ENCODE measurements around the gene BLOC1S5.

Gene BLOC1S5

DNA sequence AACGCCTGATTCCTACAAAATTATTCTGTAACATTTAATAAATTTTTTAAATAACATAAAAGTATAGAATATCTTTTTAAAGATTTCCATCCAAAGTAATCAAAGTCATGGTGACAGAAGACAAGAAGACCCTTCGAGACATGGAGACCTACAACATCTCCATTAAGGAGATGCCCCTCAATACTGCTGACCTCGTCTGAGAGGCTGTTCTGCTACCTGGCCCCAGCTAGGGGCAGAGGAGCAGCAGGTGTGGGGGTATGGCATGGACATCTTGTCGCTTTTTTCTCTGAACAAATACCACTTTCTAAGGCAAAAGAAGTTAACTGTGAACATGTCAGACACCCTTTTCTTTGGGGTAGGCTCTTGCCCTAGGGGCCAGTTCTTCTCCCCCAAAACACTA, 44.1 kb downstream of the BLOC1S5 start:
- TF ChIP-seq TAF1 (IDR thresholded peaks at IDR 0.05; ENCODE audit: borderline replicate concordance, insufficient read depth, low read length), result no peak
- no peak for TF ChIP-seq FOXP2 (optimal IDR thresholded peaks at IDR 0.05; ENCODE audit: borderline replicate concordance, extremely low read depth, extremely low read length, insufficient read depth)
- TF ChIP-seq POLR2AphosphoS5 (IDR thresholded peaks at IDR 0.05; ENCODE audit: low read depth, low read length), result no peak
- TF ChIP-seq, protein P1, sequence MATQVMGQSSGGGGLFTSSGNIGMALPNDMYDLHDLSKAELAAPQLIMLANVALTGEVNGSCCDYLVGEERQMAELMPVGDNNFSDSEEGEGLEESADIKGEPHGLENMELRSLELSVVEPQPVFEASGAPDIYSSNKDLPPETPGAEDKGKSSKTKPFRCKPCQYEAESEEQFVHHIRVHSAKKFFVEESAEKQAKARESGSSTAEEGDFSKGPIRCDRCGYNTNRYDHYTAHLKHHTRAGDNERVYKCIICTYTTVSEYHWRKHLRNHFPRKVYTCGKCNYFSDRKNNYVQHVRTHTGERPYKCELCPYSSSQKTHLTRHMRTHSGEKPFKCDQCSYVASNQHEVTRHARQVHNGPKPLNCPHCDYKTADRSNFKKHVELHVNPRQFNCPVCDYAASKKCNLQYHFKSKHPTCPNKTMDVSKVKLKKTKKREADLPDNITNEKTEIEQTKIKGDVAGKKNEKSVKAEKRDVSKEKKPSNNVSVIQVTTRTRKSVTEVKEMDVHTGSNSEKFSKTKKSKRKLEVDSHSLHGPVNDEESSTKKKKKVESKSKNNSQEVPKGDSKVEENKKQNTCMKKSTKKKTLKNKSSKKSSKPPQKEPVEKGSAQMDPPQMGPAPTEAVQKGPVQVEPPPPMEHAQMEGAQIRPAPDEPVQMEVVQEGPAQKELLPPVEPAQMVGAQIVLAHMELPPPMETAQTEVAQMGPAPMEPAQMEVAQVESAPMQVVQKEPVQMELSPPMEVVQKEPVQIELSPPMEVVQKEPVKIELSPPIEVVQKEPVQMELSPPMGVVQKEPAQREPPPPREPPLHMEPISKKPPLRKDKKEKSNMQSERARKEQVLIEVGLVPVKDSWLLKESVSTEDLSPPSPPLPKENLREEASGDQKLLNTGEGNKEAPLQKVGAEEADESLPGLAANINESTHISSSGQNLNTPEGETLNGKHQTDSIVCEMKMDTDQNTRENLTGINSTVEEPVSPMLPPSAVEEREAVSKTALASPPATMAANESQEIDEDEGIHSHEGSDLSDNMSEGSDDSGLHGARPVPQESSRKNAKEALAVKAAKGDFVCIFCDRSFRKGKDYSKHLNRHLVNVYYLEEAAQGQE (IDR thresholded peaks at IDR 0.05; ENCODE audit: insufficient read depth in 1 of 2, low read depth in 2 of 2, low read length in 2 of 2), result no peak
- no peak for TF ChIP-seq SIN3A (IDR thresholded peaks at IDR 0.05; ENCODE audit: borderline replicate concordance, insufficient read depth, low read length)

DNA sequence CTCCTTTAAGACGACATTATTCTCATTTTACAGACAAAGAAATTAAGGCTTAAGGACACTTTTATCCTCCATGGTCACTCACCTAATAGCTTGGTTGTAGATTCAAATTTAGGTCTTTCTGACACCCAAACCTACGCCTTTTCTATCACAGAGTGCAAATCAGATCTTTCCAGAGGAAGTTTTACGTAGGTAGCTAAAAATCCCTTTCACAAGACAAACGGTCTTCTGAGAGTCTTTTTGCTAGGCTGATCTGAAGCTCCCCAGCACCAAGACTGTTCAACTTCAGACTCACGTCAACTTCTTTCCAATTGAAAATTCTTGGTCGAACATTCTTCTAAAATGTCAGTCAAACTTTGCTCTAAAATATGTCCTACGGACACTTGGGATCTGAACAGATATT, 46.5 kb downstream of the BLOC1S5 start:
- TF ChIP-seq FOXP2 (optimal IDR thresholded peaks at IDR 0.05; ENCODE audit: borderline replicate concordance, extremely low read depth, extremely low read length, insufficient read depth), result no peak
- TF ChIP-seq SIN3A (IDR thresholded peaks at IDR 0.05; ENCODE audit: borderline replicate concordance, insufficient read depth, low read length), result no peak
- TF ChIP-seq TAF1 (IDR thresholded peaks at IDR 0.05; ENCODE audit: borderline replicate concordance, insufficient read depth, low read length), result no peak
- no peak for TF ChIP-seq POLR2AphosphoS5 (IDR thresholded peaks at IDR 0.05; ENCODE audit: low read depth, low read length)
- TF ChIP-seq, protein P1 (IDR thresholded peaks at IDR 0.05; ENCODE audit: insufficient read depth in 1 of 2, low read depth in 2 of 2, low read length in 2 of 2), result no peak

DNA sequence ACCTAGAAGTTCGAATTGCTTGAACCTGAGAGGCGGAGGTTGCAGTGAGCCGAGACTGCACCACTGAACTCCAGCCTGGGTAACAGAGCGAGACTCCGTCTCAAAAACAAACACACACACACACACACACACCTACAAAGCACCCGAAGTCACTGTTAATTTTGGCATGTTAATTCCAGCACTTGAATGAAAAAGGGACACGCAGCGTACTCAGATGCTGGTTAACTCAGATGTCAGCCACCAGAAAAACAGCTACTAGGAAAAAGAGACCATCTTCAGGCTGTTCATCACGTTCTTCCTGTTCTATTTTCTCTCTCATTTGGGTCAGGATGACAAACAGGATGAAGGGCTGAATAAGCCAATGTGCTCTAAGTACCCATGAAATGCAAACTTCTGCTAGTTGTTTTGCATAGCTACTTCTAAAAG, 46.9 kb downstream of the BLOC1S5 start:
- no peak for TF ChIP-seq FOXP2 (optimal IDR thresholded peaks at IDR 0.05; ENCODE audit: borderline replicate concordance, extremely low read depth, extremely low read length, insufficient read depth)
- no peak for TF ChIP-seq POLR2AphosphoS5 (IDR thresholded peaks at IDR 0.05; ENCODE audit: low read depth, low read length)

DNA sequence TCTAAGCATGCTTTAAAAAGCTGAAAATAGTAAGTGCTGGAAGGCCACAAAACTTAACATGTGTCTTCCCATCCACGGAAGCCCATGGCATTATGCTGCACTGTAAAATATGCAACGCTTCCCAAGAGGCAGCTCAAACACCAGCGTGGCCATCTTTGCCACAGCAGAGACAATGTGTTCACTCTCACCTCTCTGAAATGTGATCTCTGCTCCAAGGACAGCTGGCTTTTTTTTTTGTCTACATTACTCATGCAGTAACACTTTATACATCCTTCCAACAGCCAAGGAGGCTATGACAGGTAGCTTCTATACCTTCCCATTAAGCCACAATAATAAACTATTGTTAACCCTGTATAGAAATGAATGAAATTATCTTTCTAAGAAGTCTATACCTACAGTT, 49.2 kb downstream of the BLOC1S5 start:
- TF ChIP-seq TAF1 (IDR thresholded peaks at IDR 0.05; ENCODE audit: borderline replicate concordance, insufficient read depth, low read length) (no peak), POLR2AphosphoS5 (IDR thresholded peaks at IDR 0.05; ENCODE audit: low read depth, low read length) (no peak), SIN3A (IDR thresholded peaks at IDR 0.05; ENCODE audit: borderline replicate concordance, insufficient read depth, low read length) (no peak), FOXP2 (optimal IDR thresholded peaks at IDR 0.05; ENCODE audit: borderline replicate concordance, extremely low read depth, extremely low read length, insufficient read depth) (no peak)
- TF ChIP-seq, protein P1 (IDR thresholded peaks at IDR 0.05; ENCODE audit: insufficient read depth in 1 of 2, low read depth in 2 of 2, low read length in 2 of 2), result no peak

DNA sequence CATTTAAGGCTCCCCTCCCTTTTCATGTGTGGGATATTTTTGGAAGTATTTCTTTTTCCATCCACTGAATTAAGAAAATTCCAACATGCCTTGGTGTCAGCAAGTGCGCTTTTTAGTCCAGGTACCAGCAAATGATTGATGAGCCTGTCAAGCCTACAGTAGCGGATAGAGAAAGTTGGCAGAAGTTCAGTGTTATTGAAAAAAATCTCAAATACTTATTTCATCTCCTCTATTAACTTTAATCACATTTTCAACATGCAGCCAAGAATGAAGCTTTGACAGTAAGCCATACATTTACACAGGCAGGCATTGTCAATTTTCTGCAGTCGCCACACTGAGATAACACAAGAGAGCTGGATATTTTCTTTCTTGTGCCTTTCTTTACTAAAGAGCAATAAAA, 50.4 kb downstream of the BLOC1S5 start:
- TF ChIP-seq SIN3A (IDR thresholded peaks at IDR 0.05; ENCODE audit: borderline replicate concordance, insufficient read depth, low read length), result no peak

DNA sequence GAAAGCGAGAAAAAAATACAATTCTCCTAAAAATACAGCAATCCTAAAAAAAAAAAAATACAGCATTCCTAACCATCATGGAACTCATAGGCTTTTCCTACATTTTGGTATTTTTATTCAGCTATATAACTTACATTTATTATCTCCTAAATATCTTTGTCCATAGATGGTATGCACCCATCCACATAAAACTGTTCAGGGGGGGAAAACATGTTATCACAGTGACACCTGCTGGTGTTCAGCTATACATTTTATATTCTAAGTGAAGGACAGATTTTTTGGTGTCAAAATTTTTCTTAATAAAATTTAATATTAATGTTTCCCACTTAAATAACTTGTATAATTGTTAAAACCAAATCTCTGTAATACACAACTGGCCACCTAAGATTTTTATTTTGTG, 58.0 kb downstream of the BLOC1S5 start:
- no peak for TF ChIP-seq SIN3A (IDR thresholded peaks at IDR 0.05; ENCODE audit: borderline replicate concordance, insufficient read depth, low read length)
- TF ChIP-seq FOXP2 (optimal IDR thresholded peaks at IDR 0.05; ENCODE audit: borderline replicate concordance, extremely low read depth, extremely low read length, insufficient read depth), result no peak
- no peak for TF ChIP-seq TAF1 (IDR thresholded peaks at IDR 0.05; ENCODE audit: borderline replicate concordance, insufficient read depth, low read length)
- no peak for TF ChIP-seq POLR2AphosphoS5 (IDR thresholded peaks at IDR 0.05; ENCODE audit: low read depth, low read length)

DNA sequence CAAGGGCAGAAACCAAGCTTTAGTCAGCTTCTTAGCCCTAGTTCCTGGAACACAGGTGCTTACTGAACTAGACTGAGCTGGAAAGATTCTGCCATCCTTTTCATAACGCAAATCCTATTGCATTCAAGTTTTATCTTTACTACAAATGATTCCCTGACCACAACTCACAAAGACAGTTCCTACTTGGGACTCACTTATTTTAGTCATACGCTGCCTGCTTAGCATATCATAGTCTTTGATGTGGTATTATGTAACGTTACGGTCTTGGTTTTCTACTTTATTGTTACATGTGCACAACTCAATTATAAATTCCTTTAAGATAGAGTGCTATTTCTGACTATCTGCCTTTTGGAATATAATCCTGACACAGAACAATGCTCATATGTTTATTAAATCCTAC, 59.1 kb downstream of the BLOC1S5 start:
- TF ChIP-seq TAF1 (IDR thresholded peaks at IDR 0.05; ENCODE audit: borderline replicate concordance, insufficient read depth, low read length) (no peak), POLR2AphosphoS5 (IDR thresholded peaks at IDR 0.05; ENCODE audit: low read depth, low read length) (no peak), SIN3A (IDR thresholded peaks at IDR 0.05; ENCODE audit: borderline replicate concordance, insufficient read depth, low read length) (no peak), FOXP2 (optimal IDR thresholded peaks at IDR 0.05; ENCODE audit: borderline replicate concordance, extremely low read depth, extremely low read length, insufficient read depth) (no peak)
- TF ChIP-seq, protein P1 (IDR thresholded peaks at IDR 0.05; ENCODE audit: insufficient read depth in 1 of 2, low read depth in 2 of 2, low read length in 2 of 2), result no peak

All from PFSK-1 (cell line).